ENCODE data around the gene SH3PXD2A.

- TF ChIP-seq POLR2AphosphoS5 (IDR thresholded peaks at IDR 0.05) (no peak), CTCF (IDR thresholded peaks at IDR 0.05) (no peak), EP300 (IDR thresholded peaks at IDR 0.05; ENCODE audit: low read depth) (no peak)
These were observed 162.2 kb downstream of the SH3PXD2A start for GRCh38 chr10:103692952-103693811.
